Activated CD4-positive, alpha-beta T cell treated with anti-CD3 and anti-CD28 coated beads for 24 hours (primary cell): ENCODE data around the gene AOAH.
"Not testable (repeated sequence)": the region's sequence is repeated elsewhere in the genome, so short reads cannot be mapped to it uniquely, and the experiment has no call there.

Experiments
- DNase-seq, 2 donors: peaks; one replicate each; pipeline ENCODE4 v3.0.0-alpha.2; 2020; ENCODE audit warnings: low read depth in 2 of 2

The AOAH gene

DNA sequence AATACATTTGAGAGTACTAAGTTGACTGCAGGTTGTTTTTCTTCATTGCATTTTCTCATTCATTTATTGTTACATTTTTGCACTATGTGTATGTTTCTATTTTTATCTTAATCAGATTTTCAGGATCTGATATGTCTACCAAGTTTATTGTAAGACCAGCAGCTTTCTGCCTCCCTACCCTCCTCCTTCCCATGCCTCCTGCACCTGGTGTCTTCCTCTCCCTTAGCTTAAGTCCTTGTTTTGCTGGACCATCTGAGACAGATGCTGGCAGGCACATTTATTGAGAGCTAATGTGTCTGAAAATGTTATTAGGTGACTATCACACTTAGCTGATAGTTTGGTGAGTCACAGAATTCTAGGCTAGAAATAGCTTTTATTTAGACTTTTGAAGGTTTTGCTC is 255.1 kb downstream of the AOAH start:
- DNase-seq: no peak

GRCh38 chr7:36468370-36469101 is 255.8 kb downstream of the AOAH start:
- no peak for DNase-seq

GRCh38 chr7:36466001-36466400 is 258.3 kb downstream of the AOAH start:
- not testable (repeated sequence) for DNase-seq

- no peak for DNase-seq
Measured at GRCh38 chr7:36464271-36464670, 260.0 kb downstream of the AOAH start.
